ENCODE measurements around the gene ANKRD35.
"Not testable (repeated sequence)": the region's sequence is repeated elsewhere in the genome, so short reads cannot be mapped to it uniquely, and the experiment has no call there.

ANKRD35 gene

DNA sequence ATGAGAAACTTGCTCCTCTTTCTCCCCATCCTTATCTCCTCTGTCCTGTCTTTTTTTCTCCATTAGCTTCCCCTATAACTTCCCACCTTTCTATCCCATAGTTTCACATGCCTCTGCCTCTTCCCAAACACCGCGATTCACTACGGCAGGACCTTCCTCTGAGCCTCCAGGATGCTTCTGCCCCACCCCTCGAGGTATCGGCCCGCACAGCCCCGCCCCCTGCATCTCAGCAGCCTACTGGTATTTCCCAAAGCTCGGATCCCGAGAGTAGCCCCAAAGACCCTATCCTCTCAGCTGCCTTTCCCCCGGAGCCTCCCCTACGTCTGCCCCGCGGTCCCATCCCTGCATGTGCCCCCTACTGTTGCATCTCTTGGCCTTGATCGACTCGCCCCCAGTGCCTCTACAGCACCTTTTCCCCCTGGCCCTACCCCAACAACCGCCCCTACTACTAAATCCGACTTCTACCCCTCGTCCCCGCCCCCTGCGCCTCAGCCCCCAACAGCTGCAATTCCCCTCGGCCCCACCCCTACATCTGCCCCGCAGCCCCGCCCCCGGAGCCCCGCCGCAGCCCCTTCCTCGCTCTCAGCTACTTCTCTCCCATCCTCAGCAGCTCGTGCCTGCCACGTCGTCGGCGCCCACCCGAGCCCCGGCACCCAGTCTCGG is 27.3 kb downstream of the ANKRD35 start:
- peak; percentile 57 for DNase-seq (ENCODE audit: low spot score)

DNA sequence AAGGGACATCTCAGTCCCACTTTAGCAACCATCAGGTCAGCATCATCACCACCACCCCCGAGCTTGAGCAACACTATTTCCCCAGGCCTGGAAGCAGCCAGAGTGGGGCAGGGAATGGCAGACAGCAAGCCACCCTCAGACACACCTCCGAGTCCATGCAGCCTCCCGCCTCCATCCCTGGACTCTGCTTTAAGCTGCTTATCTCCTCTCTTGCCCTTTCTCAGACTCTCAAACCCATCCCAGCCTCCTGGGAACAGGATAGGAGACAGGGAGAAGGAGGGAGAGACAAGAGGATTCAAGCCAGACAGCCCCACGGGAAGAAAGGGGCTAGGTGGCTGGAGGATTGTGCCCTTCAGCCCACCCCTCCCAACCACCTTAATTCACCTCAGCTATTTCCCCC is 28.5 kb downstream of the ANKRD35 start:
- no peak for DNase-seq (ENCODE audit: low spot score)

DNA sequence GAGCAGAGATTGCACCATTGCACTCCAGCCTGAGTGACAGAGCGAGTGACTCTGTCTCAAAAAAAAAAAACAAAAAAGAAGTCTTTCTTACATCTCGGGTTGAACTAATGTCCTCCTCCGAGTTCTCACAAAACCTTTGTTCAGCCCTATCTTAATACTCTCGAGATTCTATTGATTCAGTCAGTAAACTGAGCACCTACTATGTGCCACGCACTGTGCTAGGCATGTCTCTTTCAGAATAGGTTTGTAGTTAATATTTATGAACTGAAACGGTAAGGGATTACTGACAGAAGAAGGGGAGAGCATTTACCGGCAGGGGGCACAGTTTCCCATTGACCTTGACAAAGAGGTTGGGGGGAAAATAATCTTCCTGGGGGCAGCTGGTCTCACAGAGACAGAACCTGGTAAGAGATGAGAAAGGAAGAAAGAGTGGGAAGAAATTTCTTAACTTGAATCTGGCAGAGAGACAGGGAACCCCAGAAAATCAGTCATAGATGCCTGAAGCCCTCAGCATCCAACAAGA is 30.2 kb downstream of the ANKRD35 start:
- no peak for DNase-seq (ENCODE audit: low spot score)

DNA sequence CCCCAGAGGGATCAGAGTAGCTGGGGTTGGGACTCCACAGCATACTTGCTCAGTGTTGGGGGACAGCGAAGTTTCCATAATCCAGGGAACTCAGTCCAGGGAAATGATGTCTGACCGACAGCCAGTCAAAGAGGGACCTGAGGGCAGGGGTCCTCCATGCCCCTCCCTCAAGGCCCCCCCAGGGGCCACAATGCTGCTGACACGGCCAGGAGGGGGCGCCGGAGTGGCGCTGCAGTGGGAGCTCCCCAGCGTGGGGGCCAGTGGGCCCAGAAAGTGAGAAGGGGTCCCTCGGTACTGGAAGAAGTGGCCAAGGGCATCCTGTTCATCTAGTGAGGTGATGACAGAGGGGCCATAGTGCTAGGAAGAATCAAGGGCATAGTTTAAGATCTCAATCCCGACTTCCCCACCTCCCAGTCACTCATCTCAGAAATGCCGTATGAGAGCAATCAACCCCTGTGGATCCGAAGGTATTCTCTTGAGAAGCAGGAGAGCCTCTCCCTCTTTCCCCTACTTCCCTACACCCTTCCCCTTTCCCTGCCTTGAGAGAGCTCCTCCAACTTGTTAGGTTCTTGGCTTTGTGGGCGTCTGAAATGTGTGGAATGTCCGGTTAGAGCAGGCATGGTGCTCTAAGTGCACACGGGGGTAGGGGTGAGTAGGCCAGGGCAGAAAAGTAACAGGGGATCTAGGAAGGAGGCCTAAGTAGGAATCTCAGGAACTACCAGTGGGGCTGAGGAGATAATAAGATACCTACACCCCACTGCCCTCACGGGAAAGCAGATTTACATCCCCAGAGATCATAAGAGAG is 36.1 kb downstream of the ANKRD35 start:
- DNase-seq (ENCODE audit: low spot score) = peak; percentile 48

DNA sequence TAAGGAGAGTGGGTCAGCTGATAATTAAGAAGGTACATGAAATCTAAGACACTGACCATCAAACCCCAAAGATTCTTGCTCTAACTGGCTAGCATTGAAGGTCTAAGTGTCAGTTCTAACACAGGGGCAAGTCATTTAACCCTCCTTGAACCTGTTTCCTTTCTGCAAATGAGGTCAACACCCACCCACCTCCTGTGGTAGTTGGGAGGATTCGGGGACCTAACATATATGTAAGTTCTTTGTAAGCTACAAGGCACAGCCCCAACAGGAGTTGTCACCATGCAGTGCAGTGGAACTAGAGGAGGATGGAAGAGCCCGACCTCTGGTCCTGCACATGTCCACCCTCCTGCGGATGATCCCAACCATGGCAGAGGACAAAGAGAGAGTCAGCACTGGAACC is 37.8 kb downstream of the ANKRD35 start:
- DNase-seq (ENCODE audit: low spot score) = no peak

DNA sequence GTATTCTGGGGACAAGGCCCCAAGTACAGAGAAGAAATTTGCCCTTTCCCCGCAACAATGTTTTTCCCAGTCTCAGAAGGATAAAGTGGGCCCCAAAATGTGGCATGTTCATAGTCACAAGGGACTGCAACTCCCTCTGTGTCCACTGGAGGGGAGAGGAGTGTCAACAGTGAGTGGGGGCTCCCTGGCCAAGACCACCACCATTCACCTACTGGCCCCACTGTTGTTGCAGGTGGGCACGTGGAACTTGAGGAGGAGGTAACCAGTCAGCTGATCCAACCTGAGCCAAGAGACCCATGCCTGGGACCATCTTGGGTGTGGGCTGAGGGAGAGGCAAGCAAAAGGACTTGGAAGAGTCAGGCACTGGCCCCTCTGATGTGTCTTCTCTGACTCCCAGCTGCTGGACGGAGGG is 39.5 kb downstream of the ANKRD35 start:
- peak; percentile 37 for DNase-seq (ENCODE audit: low spot score)

DNA sequence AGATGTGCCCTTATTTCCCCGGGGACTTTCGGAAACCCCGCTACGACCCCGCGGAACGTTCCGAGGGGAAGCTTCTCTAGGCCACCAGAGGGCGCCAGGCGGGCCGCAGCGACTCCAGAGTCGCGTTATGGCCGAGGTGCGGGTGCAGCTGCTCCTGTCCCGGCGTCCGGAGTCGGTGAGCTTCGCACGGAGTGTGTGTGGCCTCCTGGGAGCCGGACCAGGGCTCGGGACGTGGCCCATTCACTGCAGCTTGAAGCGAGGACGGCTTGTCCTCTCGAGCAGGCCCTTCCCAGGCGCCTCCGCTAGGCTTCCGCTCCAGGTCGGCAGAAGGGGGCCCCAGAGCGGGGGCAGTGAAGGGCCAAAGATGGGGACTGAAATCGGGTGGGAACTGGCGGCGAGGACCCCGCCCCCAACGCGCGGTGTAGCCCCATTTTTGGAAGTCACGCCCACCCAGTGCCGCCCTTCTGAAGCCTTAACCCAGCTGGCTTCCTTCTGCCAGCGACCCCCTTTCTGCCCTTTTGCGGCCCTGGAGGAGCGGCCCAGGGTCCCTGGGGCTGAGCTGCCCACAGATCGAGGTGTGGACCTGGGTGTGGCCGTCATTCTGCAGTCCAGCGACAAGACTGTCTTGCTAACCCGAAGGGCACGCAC is 40.0 kb downstream of the ANKRD35 start, which contains the start of gene NUDT17:
TSS of gene NUDT17 (plus strand) at position 117 of the 648 bp plus-strand sequence. CDS start at position 128, 11 bp downstream.
- DNase-seq (ENCODE audit: low spot score) = peak; percentile 80

DNA sequence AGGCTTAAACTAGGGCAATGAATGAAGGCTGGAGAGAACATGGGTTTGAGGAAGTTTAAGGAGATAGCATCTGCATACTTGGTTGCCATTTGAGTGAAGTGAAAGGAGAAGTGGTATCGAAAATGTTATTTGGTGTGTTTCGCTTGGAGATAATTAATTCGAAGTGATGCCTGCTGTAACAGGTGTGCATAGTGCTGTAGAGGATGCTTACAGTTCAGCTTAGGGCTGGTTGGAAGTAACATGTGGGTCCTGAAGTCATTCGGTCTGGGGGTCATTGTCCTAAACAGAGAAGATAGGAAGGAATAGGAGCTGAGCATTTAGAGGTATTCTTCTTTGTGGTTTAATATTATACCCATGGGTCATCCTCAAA is 40.5 kb downstream of the ANKRD35 start:
- peak; percentile 41 for DNase-seq (ENCODE audit: low spot score)

DNA sequence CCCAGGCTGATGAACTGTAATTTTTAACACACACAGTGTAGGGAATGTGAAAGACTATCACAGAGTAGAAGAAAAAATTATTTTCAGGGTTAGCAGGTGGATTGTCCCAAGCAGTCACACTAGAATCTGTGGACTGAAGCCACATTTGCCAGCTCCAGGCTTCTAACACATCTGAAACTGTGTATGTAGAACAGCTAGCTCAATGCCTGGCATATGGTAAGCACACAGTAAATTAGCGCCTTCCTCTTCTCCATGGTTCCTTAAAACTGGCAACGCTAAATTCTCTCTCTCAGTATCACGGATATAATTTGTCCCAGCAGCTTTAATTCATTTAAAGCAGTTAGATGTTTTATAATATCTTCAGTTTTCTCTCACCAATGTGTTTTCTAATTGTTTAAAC is 42.6 kb downstream of the ANKRD35 start:
- no peak for DNase-seq (ENCODE audit: low spot score)

DNA sequence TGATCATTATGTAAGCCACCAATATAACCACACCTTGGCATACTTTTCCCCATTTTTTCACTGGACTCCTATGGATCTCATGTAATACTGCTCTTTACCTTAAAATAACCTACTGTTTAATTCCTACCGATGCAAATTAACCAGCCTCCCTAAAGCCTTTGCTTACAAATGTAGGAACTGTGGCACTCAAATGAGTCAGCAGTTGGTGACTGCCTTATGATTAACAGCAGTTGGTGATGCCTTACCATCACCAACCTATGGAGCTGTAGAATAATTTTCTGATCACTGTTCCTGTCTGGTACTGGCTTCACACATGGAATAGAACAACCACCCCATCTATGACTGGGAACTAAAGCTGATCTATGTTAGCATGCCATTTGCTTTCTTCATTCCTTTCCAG is 48.0 kb downstream of the ANKRD35 start:
- no peak for DNase-seq (ENCODE audit: low spot score)

DNA sequence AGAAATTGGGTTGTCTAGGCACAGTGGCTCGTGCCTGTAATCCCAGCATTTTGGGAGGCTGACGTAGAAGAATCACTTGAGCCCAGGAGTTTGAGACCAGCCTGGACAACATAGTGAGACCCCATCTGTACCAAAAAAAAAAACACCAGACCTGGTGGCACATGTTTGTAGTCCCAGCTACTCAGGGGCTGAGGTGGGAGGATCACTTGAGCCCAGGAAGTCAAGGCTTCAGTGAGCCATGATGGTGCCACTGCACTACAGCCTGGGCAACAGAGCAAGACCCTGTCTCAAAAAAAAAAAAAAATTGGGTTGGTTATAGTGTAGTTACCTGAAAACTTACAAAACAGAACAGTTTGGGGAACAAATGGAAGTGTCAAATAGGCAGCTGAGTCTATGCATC is 54.9 kb downstream of the ANKRD35 start:
- not testable (repeated sequence) for DNase-seq (ENCODE audit: low spot score)

DNA sequence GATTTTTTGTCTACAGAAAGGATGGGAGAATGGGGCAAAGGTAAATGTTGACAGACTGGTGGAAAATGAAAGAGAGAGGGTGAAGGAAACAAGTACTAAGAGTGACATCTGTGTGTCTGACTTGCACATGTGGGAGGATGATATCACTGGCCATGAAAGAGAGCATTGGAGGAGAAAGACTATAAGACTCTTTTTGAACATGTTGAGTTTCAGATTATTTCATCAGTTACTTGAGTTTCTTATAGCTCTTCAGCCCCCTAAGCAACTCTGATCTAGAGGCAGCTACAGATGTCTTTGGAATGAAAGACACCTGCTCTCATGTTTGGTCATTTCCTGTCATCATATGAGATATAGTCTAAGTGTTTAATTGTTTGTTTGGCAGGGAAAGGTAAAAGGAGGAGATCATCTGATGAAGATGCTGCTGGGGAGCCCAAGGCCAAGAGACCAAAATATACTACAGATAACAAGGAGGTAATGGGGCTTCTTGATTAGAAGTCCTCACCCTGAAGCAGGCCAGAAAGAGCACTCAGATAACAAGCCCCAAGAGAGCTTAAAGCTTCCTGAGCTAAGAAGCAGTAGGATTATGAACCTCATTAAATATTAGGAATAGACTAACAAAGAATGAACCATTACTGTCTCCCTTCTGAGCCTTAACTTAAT is 57.2 kb downstream of the ANKRD35 start:
- DNase-seq (ENCODE audit: low spot score) = no peak

DNA sequence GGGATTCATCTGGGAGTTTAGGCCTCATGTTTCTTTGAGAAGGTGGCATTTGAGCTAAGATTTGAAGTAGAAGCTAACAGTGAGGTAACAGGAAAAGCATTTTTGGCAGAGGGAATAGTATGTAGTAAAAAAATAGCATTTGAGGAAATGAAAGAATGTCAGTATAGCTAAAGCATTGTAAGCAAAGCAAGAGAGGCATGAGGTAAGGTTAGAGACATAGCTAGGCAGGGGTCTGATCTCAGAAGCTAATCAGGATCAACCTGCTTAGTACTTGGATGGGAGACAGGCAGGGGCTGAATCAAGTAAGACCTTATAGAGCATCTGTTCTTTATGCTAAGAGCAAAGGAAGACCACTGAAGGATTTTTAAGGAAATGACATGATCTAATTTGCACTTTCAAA is 57.7 kb downstream of the ANKRD35 start:
- DNase-seq (ENCODE audit: low spot score) = no peak

DNA sequence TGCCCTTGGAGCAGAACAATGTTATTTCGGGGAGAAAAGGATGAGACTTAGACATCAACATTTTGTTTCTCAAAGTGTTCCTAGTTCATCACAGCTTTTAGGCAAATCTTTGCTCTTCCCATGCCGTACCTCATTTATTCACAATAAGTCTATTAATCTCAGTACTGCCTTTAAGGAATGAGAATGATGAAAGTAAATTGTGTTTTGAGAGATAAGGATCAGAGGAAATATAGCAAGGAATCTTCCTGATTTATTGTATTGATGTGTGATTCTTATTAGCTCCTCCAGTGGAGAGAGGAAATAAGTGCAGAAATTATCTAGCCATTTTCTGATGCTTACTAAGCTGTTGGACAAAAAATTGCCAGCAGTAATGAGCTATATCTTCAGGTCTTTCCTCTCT is 59.6 kb downstream of the ANKRD35 start:
- no peak for DNase-seq (ENCODE audit: low spot score)

DNA sequence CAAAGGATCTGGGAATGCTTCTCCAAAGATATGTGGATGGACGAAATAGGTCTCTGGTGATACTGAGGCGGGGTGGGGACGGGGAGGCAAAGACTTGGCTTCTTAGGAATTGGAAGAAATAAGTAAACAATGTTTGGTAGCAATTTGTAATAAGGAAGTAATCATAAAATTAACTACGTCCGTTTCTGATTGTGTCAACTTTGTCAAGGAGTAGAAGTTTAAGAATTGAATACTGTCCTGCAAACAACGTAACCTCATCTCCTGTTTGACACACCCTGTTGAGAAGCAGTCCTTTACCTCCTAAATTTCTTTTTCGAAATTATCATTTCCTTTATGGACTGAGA is 61.2 kb downstream of the ANKRD35 start:
- DNase-seq (ENCODE audit: low spot score) = no peak

DNA sequence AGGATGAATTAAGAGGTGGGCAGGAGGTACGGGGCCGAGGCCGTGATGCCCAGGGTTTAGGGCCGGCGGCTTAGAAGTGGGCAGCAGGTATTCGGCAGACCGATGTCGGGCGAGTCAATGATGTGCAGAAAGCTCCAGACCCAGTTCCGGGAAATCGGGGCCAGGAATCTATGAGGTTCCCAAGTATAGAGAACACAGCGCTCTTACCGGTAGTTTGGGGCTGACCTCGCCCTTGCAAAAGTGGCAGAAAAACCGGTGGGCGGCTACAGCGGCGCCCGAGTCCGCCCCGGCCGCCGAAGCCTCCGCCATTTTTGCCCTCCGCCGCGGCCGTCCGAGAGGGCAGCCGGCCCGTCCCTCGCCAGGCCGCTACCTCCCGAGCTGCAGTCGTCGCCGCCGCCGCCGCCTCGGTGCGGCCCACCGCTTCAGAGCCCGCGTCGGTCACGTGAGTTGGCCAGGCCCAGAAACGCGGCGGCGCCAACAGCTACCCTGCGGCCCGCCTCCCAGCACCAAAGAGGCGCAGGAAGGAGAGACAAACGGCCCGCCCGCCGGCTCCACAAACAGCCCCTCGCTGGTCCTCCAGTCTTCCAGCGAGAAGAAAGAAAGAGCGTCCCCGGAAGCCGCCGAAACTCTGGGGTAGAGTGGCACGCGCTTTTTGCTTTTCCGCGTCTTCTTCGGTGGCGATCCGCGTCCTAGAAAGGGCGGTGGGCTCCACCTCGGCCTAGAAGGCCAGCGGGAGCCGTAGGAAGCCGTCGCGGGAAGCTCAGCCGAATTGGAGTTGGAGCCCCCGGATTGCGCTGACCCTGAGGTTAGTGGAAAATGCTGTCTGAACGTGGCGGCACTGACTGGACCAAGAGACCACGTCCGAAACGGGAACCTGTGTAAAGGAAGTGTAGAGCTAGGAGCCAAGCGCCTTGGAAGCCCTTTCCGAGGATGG is 61.8 kb downstream of the ANKRD35 start, which contains the start of the genes POLR3C and RNF115:
TSS of gene POLR3C (plus strand) at position 636 of the 934 bp plus-strand sequence. CDS start 1,577 bp downstream, outside the sequence.
TSS of gene RNF115 (minus strand) at position 531 of the 934 bp plus-strand sequence. CDS start at position 309, 222 bp downstream.
- peak; percentile 90 for DNase-seq (ENCODE audit: low spot score)

DNA sequence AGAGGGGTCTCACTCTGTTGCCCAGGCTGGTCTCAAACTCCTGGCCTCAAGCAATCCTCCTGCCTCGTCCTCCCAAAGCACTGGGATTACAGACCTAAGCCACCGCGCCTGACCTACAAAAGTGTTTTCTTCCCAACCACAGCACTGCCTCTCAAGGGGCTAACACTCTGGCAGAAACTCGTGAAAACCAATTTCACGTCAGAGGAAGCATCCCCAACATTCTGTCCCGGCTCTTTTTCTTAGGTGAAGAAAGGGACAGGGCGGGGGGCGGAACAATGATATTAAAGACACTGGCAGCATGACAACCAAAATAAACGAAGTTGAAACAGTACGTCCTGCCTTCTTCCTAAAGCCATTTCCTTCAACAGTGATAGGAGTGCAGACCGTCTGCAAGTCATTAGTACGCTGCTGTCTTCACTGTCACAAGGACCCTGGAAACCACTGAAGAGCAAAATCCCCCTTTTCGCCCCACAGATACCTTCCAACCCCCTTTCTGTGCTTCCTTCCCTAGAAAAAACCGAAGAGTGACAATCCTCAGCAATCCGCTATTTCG is 62.8 kb downstream of the ANKRD35 start:
- DNase-seq (ENCODE audit: low spot score) = not testable (repeated sequence)

DNA sequence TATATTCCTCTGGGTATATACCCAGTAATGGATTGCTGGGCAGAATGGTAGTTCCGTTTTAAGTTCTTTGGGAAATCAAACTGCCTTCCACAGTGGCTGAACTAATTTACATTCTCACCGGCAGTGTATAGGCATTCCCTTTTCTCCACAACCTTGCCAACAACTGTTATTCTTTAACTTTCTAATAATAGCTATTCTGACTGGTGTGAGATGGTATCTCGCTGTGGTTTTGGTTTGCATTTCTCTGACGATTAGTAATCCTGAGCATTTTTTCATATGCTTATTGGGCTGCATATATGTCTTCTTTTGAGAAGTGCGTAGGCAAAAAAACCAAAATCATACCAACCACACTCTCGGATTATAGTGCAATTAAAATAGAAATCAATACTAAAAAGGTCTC is 67.6 kb downstream of the ANKRD35 start:
- DNase-seq (ENCODE audit: low spot score) = not testable (repeated sequence)
